Left renal pelvis (tissue), 4 donors: ENCODE data around the gene MAGED1. TPM values are rescaled to one million over a fixed set of nuclear protein-coding genes. Genes with fewer than 3 reads are reported as not detected.

Experiments used
- DNase-seq, 4 donors: peaks; one replicate each; pipeline ENCODE4 v3.0.0-alpha.2; 2013; ENCODE audit warnings: low read depth in 4 of 4, low spot score in 3 of 4
- polyA plus RNA-seq, 4 donors: library from polyadenylated mRNA; unstranded; fragments of 120-200 nt; gene quantifications; one replicate each; pipeline ENCODE4 v1.2.1, GENCODE V29; 2013; ENCODE audit not compliant: insufficient read length in 4 of 4

Gene MAGED1
- polyA plus RNA-seq = 100 to 1,000 TPM; 306 to 433 (median 356) TPM

- peak; percentile 80 to 89 (median 84) for DNase-seq
These were observed at the start of gene MAGED1 for GRCh38 chrX:51892921-51893745. Gene MAGED1, plus strand, starts transcription at chrX:51893623. Its CDS starts 682 bp downstream, at chrX:51894305.

GRCh38 chrX:51847463-51847862, 46.0 kb upstream of the MAGED1 start:
- DNase-seq = no peak

GRCh38 chrX:51851507-51852085, 41.8 kb upstream of the MAGED1 start:
- no peak for DNase-seq

- no peak for DNase-seq
These were observed 41.3 kb upstream of the MAGED1 start for GRCh38 chrX:51852096-51852495.

GRCh38 chrX:51852621-51853020, 40.8 kb upstream of the MAGED1 start:
- no peak for DNase-seq

GRCh38 chrX:51853251-51853650, 40.2 kb upstream of the MAGED1 start:
- DNase-seq = no peak

- DNase-seq = no peak
These were observed 37.7 kb upstream of the MAGED1 start for GRCh38 chrX:51855698-51856097.

GRCh38 chrX:51857159-51857733, 36.2 kb upstream of the MAGED1 start:
- DNase-seq = no peak

- DNase-seq = no peak
These were observed 32.7 kb upstream of the MAGED1 start for GRCh38 chrX:51860679-51861078.

GRCh38 chrX:51862920-51863319, 30.5 kb upstream of the MAGED1 start:
- no peak for DNase-seq

- DNase-seq = no peak
These were observed 27.2 kb upstream of the MAGED1 start for GRCh38 chrX:51866210-51866609.

- no peak for DNase-seq
These were observed 25.8 kb upstream of the MAGED1 start for GRCh38 chrX:51867626-51868025.

- DNase-seq = no peak
These were observed 23.1 kb upstream of the MAGED1 start for GRCh38 chrX:51870354-51870753.

GRCh38 chrX:51874123-51874522, 19.3 kb upstream of the MAGED1 start:
- DNase-seq = no peak

GRCh38 chrX:51876441-51876840, 17.0 kb upstream of the MAGED1 start:
- DNase-seq = no peak

GRCh38 chrX:51878056-51878455, 15.4 kb upstream of the MAGED1 start:
- DNase-seq = no peak

- no peak for DNase-seq
These were observed 3.6 kb upstream of the MAGED1 start for GRCh38 chrX:51889851-51890250.

GRCh38 chrX:51891245-51891644, 2.2 kb upstream of the MAGED1 start:
- DNase-seq = no peak

GRCh38 chrX:51891821-51892551, 1.4 kb upstream of the MAGED1 start:
- no peak for DNase-seq

- DNase-seq = peak; percentile 27 to 54 (median 38)
These were observed 691 bp downstream of the MAGED1 start for GRCh38 chrX:51893931-51894696.
